Measurements from ENCODE around the gene ORC2. TPM values are rescaled to one million over a fixed set of nuclear protein-coding genes. Genes with fewer than 3 reads are reported as not detected.

ORC2 gene
- total and polyA plus RNA-seq, 4 donors, result 5.6 to 35.6 (median 20.4) TPM

DNA sequence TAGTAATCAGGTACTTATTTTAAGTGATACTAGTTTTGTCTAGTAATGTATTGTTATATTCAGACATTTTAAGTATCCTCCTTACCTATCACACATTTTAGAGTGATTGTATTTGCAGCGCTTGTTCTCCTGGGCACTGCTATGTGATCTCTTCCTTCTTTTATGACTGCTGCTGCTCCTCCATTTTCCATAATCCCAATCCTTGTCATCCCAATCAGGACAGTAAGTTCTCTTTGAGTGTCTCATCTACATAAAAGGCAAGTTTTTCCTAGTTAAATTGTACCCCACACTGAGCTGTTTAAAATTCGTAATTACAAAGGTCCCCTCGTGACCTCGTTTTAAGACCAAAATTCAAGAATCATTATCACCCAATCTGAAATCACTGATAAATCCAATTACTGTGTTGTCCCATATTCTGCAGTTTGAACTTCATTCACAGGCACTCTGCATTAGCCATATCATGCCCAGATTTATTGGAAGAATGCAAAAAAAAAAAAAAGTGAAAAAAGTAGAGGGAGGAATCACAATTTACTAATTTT is 101.8 kb downstream of the ORC2 start:
- WGBS, 2 donors, result 1 to 2% methylated on average over 4 of the region's 4 CpGs
- Histone ChIP-seq H3K9me3 (ENCODE audit: control insufficient read depth, low read length) (no peaks in the 10 kb centered on the region), H3K4me1 (ENCODE audit: control insufficient read depth in 1 of 2, insufficient read depth in 2 of 2, low read length in 2 of 2) (peaks cover 0 to 3% of the 10 kb centered on the region in 2 donors), H3K4me3 (ENCODE audit: low read length in 2 of 2) (peak overlapping the region; percentile 68 to 71), H3K27me3 (ENCODE audit: control insufficient read depth in 1 of 2, insufficient read depth in 2 of 2, low read length in 1 of 2) (no peaks in the 10 kb centered on the region), H3K36me3 (ENCODE audit: control insufficient read depth in 1 of 2, insufficient read depth in 2 of 2, low read length in 1 of 2) (peaks cover 2 to 3% of the 10 kb centered on the region in 2 donors), H3K27ac (ENCODE audit: low read depth in 1 of 2, low read length in 2 of 2) (no peak overlapping the region)
- intact Hi-C loops (cut with DNase I), result loop anchor here (5.0 kb wide), 2 partner anchors 49 to 149 kb away; partner anchors contain the start of gene BZW1 (in 2 of the 2)
- DNase-seq, result no peak
- no peak for ATAC-seq (ENCODE audit: low FRiP score)

DNA sequence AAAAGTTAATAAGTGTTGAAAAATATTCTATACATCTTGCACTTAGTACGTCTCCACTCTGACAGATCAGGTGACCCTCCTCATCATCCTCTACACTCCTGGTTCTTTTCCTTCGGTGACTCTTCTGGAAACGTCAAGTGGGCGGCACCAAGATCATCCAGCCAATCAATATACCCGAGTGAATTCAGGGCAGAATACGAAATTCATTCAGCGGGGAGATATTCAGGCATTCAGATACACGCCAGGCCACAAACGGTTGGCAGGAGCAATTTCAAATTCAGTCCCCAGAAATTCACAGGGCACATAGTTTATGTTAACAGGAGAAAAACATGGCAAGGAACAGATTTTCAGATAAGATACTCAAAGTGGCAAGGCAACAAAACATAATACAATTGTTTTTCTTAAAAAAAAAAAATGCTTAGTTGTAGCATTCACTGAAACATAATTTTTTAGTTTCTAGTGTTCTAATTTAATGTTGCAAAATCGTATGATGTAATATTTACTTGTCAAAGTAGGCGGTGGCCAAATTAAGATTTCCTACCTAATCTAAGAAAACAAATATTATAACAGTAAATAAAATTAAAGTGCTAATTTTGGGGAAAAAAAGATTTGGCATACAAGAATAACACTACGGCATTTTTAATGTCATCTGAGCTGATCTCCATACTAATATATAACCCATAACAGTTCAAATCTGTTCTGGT is 103.2 kb downstream of the ORC2 start:
- H3K9me3 ChIP-seq (ENCODE audit: control insufficient read depth, low read length), result no peaks in the 10 kb centered on the region
- peaks cover 0 to 3% of the 10 kb centered on the region in 2 donors for H3K4me1 ChIP-seq (ENCODE audit: control insufficient read depth in 1 of 2, insufficient read depth in 2 of 2, low read length in 2 of 2)
- H3K27me3 ChIP-seq (ENCODE audit: control insufficient read depth in 1 of 2, insufficient read depth in 2 of 2, low read length in 1 of 2), result no peaks in the 10 kb centered on the region
- H3K4me3 ChIP-seq (ENCODE audit: low read length in 2 of 2), result peak overlapping the region in 1 of 2 donors; percentile 30
- H3K27ac ChIP-seq (ENCODE audit: low read depth in 1 of 2, low read length in 2 of 2), result no peak overlapping the region
- 6% methylated on average over 12 of the region's 12 CpGs for WGBS, 2 donors
- DNase-seq, result peak in 1 of 2 donors; percentile 49
- intact Hi-C loops (cut with DNase I), result loop anchor here (5.0 kb wide), 2 partner anchors 48 to 148 kb away; partner anchors contain the start of gene BZW1 (in 2 of the 2)
- ATAC-seq (ENCODE audit: low FRiP score), result no peak
- H3K36me3 ChIP-seq (ENCODE audit: control insufficient read depth in 1 of 2, insufficient read depth in 2 of 2, low read length in 1 of 2), result peaks cover 2 to 3% of the 10 kb centered on the region in 2 donors

Other genes with a start within 250 kb of the ORC2 start
- gene BZW1, start 151.8 kb downstream of the ORC2 start, total RNA-seq, result 100 to 1,000 TPM; 193 to 250 TPM
- gene BZW1, start 151.8 kb downstream of the ORC2 start, polyA plus RNA-seq, result 10 to 100 TPM; 73.1 to 78.6 TPM
- gene CLK1, start 99.0 kb downstream of the ORC2 start, total RNA-seq, result 100 to 1,000 TPM; 167 to 197 TPM
- gene CLK1, start 99.0 kb downstream of the ORC2 start, polyA plus RNA-seq, result 100 to 1,000 TPM in 1 of 2 donors, 10 to 100 TPM in 1; 89.3 to 361 TPM
- gene PPIL3, start 74.6 kb downstream of the ORC2 start, total RNA-seq, result 10 to 100 TPM; 17.8 to 33.7 TPM
- 10 to 100 TPM; 21.4 to 39.2 TPM for gene PPIL3, start 74.6 kb downstream of the ORC2 start, polyA plus RNA-seq
- 10 to 100 TPM; 13.6 to 15.8 TPM for gene NIF3L1, start 74.3 kb downstream of the ORC2 start, total RNA-seq
- gene NIF3L1, start 74.3 kb downstream of the ORC2 start, polyA plus RNA-seq, result 10 to 100 TPM; 18.2 to 22.0 TPM
- gene HYCC2, start 108.0 kb upstream of the ORC2 start, total RNA-seq, result 10 to 100 TPM; 26.2 to 31.4 TPM
- 1 to 10 TPM; 4.8 to 5.3 TPM for gene HYCC2, start 108.0 kb upstream of the ORC2 start, polyA plus RNA-seq
- 10 to 100 TPM; 42.7 to 43.2 TPM for gene NDUFB3, start 108.3 kb upstream of the ORC2 start, total RNA-seq
- gene NDUFB3, start 108.3 kb upstream of the ORC2 start, polyA plus RNA-seq, result 100 to 1,000 TPM in 1 of 2 donors, 10 to 100 TPM in 1; 62.8 to 152 TPM
- 100 to 1,000 TPM; 154 to 244 TPM for gene CFLAR, start 152.5 kb upstream of the ORC2 start, total RNA-seq
- 10 to 100 TPM; 30.4 to 63.5 TPM for gene CFLAR, start 152.5 kb upstream of the ORC2 start, polyA plus RNA-seq
- gene CASP10, start 219.5 kb upstream of the ORC2 start, total RNA-seq, result 10 to 100 TPM in 1 of 2 donors, 1 to 10 TPM in 1; 8.1 to 26.1 TPM
- 1 to 10 TPM; 1.1 to 3.4 TPM for gene CASP10, start 219.5 kb upstream of the ORC2 start, polyA plus RNA-seq